SIG-M5 treated with dmso at 0.1 percent for 504 hours (cell line): ENCODE measurements around the gene SPPL2C.

Experiments
- DNase-seq: peaks from one replicate; lab custom pipeline; 2025; ENCODE audit not compliant: unreplicated experiment; lab: John Stamatoyannopoulos, UW

The SPPL2C gene

GRCh38 chr17:45828582-45829133, 16.0 kb upstream of the SPPL2C start:
- DNase-seq: no peak

DNA sequence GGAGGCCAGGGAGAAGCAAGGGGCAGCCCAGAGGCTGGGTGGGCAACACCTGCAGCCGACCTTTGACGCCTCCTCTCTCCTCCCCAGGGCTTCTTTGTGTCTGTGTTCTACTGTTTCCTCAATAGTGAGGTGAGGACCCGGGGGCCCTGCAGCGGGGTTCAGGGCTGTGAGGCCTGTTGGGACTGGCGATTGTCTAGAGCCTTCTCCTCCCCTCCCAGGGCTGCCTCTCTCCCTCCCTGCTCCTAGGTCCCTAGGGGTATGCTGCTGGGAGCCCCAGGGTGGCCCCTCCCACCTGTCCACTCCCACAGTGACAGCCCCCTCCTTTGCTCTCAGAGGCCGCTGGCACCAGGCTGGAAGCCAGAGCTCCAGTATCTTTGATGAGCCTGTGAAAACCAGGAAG, 10.8 kb upstream of the SPPL2C start:
- no peak for DNase-seq

DNA sequence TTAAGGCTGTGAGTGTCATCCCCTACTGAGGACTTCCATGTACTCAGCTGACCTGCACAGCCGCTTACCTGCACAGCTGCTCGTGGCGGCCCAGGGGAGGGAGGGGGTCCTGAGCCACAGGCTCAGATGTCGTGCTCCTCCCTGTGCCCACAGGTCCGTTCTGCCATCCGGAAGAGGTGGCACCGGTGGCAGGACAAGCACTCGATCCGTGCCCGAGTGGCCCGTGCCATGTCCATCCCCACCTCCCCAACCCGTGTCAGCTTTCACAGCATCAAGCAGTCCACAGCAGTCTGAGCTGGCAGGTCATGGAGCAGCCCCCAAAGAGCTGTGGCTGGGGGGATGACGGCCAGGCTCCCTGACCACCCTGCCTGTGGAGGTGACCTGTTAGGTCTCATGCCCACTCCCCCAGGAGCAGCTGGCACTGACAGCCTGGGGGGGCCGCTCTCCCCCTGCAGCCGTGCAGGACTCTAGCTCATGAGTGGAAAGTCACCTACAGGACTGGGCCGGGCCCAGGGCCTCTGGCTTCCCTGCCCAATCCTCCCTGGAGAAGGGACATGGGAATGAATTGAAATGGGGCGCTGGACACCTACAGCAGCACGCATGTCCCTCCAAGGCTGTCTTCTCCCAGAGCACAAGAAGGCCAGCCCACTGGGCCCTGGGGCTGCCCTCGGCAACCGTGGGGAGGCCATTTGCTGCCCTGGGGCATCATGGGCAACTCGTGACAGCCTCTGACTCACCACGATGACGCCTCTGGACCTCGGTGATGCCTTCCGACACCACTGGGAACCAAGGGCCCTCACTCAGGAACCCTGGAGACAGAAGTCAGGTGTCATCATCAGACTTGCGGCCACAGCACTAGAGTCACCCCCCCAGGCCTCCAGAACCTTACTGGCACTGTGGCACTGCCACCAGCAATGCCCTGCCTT, 9.9 kb upstream of the SPPL2C start:
- DNase-seq: no peak

GRCh38 chr17:45835481-45835880, 9.2 kb upstream of the SPPL2C start:
- no peak for DNase-seq

DNA sequence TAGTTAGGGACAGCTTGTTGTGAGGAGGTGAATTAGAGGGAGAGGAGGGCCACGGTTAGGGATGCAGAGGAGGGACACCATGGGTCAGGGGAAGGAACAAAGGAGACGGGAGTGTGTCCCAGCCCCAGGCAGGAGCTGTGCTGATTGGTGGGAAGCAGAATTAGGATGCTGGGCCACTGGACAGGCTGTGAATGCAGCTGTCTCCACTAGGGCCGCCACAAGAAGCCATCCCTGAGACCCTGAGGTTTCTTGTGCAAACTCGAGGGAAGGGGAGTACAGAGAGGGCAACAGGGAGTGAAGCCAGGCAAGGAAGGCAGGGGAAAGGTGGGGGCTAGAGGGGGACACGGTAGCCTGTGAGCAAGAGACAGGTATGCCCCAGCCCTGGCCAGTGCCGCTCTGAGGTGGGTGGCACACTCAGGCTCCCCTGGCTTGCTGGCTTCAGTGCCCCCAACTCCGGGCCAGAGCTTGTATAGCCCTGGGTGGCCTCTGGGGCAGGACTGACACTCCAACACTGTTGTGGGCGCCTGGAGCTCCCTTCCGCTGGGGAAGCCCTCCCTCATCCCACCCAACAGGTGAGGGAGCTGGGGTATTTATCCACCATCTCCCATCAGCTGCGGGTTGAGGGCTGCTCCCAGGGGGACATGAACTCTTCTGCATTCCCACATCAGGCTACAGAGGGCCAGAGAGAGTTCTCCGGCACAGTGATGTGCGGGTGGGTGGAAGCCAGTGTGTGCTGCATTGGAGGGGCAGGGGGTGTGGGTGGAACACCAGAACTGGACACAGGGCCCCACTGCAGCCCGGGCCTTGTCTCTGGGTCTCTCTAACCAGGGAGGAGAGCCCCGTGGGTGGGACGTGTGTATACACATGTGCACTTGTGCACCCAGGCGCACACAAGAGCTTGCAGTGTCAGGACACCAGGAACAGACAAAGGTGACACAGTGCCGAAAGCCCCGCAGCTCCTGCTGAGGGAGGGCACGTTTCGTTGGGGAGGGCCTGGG, 8.3 kb upstream of the SPPL2C start:
- DNase-seq: no peak

DNA sequence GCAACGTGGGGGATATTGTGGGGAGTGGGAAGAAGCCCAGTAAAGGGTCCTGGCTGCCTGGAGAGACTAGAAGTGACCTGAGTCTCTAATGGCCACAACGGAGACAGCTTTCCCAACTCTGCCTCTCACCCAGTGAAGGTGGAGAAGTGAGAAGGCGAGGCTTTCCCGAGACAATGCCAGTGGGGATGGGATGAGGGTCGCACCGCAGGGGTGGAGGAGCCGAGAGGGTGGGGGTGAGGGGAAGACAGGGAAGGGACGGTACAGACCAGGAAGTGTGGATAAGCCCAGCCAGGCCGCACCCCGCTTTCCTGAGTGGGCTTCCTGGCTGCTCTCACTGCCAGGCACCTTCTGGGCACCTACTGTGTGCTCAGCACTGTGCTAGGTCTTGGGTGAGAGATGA, 7.5 kb upstream of the SPPL2C start:
- no peak for DNase-seq

GRCh38 chr17:45837603-45838002, 7.1 kb upstream of the SPPL2C start:
- DNase-seq: no peak

DNA sequence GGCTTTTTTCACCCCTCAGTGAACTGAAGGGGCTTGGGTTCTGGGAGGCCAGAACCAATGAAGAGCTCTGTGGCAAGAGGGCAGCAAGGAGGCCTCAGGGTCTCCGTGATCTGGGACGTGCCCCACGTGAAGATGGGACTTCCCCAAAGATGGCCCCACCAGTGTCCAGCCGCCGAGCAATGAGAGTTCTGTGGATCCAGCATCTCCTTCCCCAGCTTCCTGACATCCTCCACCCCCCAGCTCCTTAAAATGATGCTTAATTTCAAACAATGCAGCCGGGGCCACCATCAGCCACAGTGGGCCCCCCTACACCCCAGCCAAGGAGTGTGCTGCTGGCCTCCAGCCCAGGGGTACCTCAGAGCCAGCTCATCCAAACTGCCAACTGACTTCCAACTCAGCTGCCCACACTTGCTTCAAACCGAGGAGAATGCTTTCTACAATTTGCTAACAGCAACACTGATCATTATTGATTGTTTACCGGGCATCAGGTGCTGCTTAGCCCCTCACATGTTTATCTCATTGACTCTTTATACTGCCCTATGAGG, 5.9 kb upstream of the SPPL2C start:
- no peak for DNase-seq

- DNase-seq: no peak
Measured at GRCh38 chr17:45839442-45839841, 5.2 kb upstream of the SPPL2C start.

DNA sequence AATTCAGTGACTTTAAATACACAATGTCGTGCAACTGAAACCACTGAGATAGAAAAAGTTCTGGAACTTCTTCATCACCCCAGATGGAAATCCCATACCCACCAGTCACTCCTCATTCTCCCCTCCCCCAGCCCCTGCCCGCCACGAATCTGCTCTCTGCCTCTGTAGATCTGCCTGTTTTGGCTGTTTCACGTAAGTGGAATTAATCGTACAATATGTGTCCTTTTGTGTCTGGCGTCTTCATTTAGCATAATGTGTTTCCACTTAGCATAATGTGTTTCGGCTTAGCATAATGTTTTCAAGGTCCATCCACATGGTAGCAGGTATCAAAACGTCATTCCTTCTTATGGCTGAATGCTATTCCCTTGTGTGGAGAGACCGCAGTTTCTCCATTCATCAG, 3.5 kb upstream of the SPPL2C start:
- DNase-seq: no peak

GRCh38 chr17:45841883-45842525, 2.7 kb upstream of the SPPL2C start:
- DNase-seq: no peak

- DNase-seq: no peak
Measured at GRCh38 chr17:45843722-45844121, 959 bp upstream of the SPPL2C start.

GRCh38 chr17:45845376-45846185, 900 bp downstream of the SPPL2C start:
- DNase-seq: no peak

DNA sequence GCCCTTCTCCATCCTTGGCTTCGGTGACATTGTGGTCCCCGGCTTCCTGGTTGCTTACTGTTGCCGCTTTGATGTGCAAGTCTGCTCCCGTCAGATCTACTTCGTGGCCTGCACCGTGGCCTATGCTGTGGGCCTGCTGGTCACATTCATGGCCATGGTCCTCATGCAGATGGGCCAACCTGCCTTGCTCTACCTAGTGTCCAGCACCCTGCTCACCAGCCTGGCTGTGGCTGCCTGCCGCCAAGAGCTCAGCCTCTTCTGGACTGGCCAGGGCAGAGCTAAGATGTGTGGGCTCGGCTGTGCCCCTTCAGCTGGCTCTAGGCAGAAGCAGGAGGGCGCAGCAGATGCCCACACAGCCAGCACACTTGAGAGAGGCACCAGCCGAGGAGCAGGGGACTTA, 1.5 kb downstream of the SPPL2C start:
- DNase-seq: no peak

- no peak for DNase-seq
Measured at GRCh38 chr17:45846646-45847045, 2.0 kb downstream of the SPPL2C start.

GRCh38 chr17:45847101-45847500, 2.4 kb downstream of the SPPL2C start:
- DNase-seq: no peak

DNA sequence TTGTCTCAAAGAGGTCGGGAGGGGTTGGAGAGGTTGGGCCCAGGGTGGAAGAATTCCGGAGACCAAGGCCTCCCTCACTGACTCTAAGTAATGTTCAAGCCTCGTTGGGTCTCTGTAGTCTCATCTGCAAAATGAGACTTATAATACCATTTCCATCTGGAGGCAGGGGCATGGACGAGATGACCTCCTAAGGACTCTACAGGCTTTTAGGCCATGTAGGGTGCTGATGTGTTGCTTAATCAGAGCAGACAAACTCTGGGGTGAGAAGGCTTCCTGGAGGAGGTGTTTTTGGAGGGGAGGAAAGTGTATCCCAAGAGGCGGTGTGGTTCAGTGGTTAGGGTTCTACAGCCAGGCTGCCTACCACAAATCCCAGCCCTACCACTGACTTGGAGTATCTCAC, 3.1 kb downstream of the SPPL2C start:
- DNase-seq: no peak

DNA sequence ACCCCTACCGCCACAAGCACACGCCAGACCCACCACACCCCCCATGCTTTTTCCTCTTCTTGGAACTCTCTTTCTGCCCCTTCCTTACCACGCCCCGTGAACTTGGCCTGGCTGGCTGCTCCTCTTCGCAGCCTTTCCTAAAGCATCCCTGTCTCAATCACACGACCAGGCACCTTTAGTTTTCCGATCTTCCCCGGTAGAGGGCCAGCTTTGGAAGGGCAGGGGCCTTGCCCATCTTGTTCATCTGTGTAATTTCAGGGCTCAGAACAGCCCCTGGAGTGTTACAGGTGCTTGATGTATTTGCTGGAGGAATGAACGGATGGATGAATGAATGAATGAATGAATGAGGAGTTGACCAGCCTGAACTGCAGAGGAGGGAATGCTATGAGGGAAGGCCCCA, 3.7 kb downstream of the SPPL2C start:
- DNase-seq: no peak

DNA sequence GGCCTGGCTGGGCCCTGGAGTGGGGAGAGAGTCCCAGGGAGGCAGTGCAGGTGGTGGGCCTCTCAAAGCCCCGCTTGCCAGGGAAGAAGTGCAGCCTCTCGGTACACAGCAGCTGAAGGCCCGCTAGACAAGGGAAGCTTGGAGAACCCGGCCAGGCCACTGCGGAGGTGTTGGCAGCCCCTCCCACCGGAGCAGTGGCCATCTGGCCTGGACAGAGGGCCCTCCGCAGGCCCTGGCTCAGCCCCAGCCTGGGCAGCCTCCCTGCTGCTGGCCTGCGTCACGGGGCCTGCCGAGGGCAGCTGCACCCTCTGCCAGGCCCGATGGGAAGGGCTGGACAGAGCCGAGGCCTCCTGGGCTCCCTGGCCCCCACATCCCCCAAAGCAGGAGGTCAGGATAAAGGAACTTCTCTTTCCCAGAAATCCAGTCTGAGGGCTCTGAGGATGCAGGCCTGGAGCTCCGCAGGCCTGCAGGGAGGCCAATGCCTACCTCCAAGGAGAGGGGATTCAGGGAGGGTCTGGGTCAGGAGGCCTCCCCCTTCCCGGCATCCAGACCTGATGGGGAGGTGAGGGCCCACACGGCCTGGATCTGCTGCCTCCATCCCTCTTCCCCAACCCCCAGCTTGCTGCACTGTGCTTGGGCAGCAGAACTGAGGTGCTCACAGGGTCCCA, 4.3 kb downstream of the SPPL2C start:
- no peak for DNase-seq
